Measurements from ENCODE around the gene C19orf44. TPM values are rescaled to one million over a fixed set of nuclear protein-coding genes. Genes with fewer than 3 reads are reported as not detected.

C19orf44 gene
- total and polyA plus RNA-seq, 9 donors, result 6.3 to 12.2 (median 9.4) TPM

GRCh38 chr19:16569609-16570320 is 73.6 kb downstream of the C19orf44 start:
- DNase-seq, result no peak
- intact Hi-C loops (cut with DNase I), result loop anchor here in 1 of 4 donors (5.0 kb wide), 1 partner anchor 58 kb away; the partner anchor contains the start of gene MED26
- Histone ChIP-seq H3K4me3 (no peak overlapping the region), H3K4me1 (ENCODE audit: insufficient read depth) (peaks cover 15% of the 10 kb centered on the region), H3K27me3 (no peaks in the 10 kb centered on the region), H3K27ac (no peak overlapping the region), H3K9me3 (no peaks in the 10 kb centered on the region), H3K36me3 (no peaks in the 10 kb centered on the region)
- WGBS, 3 donors, result 81 to 89% (median 83%) methylated on average over 17 of the region's 17 CpGs
- no peak for TF ChIP-seq EP300 (IDR thresholded peaks at IDR 0.05)

Small RNA genes within 50 kb of the gene (small RNA-seq; reads per million reads assigned to genes)
- gene RN7SL146P, result not detected

Other genes starting within 250 kb of the C19orf44 start
- 100 to 1,000 TPM in 3 of 7 donors, 10 to 100 TPM in 4; 69.5 to 399 (median 97.8) TPM for gene KLF2, start 171.6 kb upstream of the C19orf44 start, total RNA-seq
- gene KLF2, start 171.6 kb upstream of the C19orf44 start, polyA plus RNA-seq, result 10 to 100 TPM; 48.3 to 48.7 TPM
- gene EPS15L1, start 24.4 kb upstream of the C19orf44 start, total RNA-seq, result 10 to 100 TPM; 17.8 to 52.3 (median 43.5) TPM
- 10 to 100 TPM; 21.7 to 25.4 TPM for gene EPS15L1, start 24.4 kb upstream of the C19orf44 start, polyA plus RNA-seq
- not detected for gene CALR3, start 227 bp upstream of the C19orf44 start, total RNA-seq
- gene CALR3, start 227 bp upstream of the C19orf44 start, polyA plus RNA-seq, result not detected
- 10 to 100 TPM in 6 of 7 donors, 1 to 10 TPM in 1; 8.9 to 52.6 (median 47.9) TPM for gene CHERP, start 46.0 kb downstream of the C19orf44 start, total RNA-seq
- gene CHERP, start 46.0 kb downstream of the C19orf44 start, polyA plus RNA-seq, result 10 to 100 TPM in 1 of 2 donors, 1 to 10 TPM in 1; 5.9 to 26.3 TPM
- 10 to 100 TPM; 20.6 to 37.9 (median 30.2) TPM for gene SLC35E1, start 76.0 kb downstream of the C19orf44 start, total RNA-seq
- 10 to 100 TPM; 17.6 to 39.7 TPM for gene SLC35E1, start 76.0 kb downstream of the C19orf44 start, polyA plus RNA-seq
- gene MED26, start 131.8 kb downstream of the C19orf44 start, total RNA-seq, result 10 to 100 TPM; 10.3 to 13.2 (median 11.6) TPM
- gene MED26, start 131.8 kb downstream of the C19orf44 start, polyA plus RNA-seq, result 1 to 10 TPM; 3.0 to 7.3 TPM
- 100 to 1,000 TPM in 1 of 7 donors, 10 to 100 TPM in 6; 59.1 to 109 (median 71.8) TPM for gene SMIM7, start 163.8 kb downstream of the C19orf44 start, total RNA-seq
- 100 to 1,000 TPM in 1 of 2 donors, 10 to 100 TPM in 1; 87.5 to 123 TPM for gene SMIM7, start 163.8 kb downstream of the C19orf44 start, polyA plus RNA-seq
- 1 to 10 TPM in 6 of 7 donors, under 1 TPM in 1; 0.83 to 7.5 (median 3.9) TPM for gene TMEM38A, start 164.7 kb downstream of the C19orf44 start, total RNA-seq
- 1 to 10 TPM; 2.2 to 3.1 TPM for gene TMEM38A, start 164.7 kb downstream of the C19orf44 start, polyA plus RNA-seq
- gene NWD1, start 223.5 kb downstream of the C19orf44 start, total RNA-seq, result 1 to 10 TPM in 2 of 7 donors, under 1 TPM in 3, not detected in 2; 0.60 to 5.2 (median 0.94) TPM
- under 1 TPM; 0.03 to 0.04 TPM for gene NWD1, start 223.5 kb downstream of the C19orf44 start, polyA plus RNA-seq

Data from ovary (tissue), 9 donors.